ENCODE data around the gene DPF3.

DNA sequence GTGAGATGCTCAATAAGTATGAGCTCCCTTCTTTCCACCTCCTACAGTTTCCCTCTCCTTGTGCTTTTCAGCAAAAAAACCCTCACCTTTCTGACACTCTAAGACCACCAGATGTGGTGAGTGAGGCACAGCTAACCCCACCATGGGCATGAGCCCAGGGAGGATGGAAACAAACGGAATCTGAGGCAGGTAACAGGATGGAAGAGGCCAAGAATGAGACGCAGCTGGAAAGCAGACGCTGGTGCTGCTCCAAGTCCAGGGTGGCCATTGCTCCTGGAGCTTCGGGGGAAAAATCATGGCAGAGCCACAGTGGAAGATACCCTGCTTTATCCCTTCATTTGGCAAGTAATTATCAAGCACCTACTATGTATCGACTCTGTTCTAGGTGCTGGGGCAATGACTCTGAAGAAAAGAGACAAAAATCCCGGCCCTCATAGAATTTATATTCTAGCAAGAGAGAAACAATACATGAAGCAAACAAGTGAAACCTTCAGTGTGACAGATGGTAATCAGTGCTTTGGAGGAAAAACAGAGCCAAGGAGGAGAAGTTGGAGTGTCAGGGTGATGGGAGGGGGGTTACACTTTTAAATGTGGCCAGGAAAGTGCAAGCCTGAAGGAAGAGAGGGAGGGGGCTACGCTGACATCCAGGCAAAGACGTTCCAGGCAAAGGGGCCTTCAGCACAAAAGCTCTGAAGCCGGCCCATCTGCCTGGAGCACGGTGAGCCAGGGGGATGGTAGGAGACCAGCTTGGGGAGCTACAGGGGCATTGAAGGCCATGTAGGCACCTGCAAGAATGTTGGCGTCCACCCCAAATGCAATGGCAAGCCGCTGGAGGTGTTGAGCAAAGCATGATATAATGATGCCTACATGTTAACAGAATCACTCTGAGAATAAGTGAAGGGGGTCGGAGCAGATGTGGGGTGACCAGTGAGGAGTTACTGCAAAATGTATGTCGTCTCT, 154.2 kb downstream of the DPF3 start:
- no peak for TF ChIP-seq CTCF (IDR thresholded peaks at IDR 0.05; ENCODE audit: low read length)
- TF ChIP-seq EZH2phosphoT487 (IDR thresholded peaks at IDR 0.05; ENCODE audit: low read length) = no peak
- no peak for TF ChIP-seq EZH2 (optimal IDR thresholded peaks at IDR 0.05; ENCODE audit: low read depth, low read length)
